Measurements from ENCODE around the gene CAMTA1.

The CAMTA1 gene

GRCh38 chr1:7505771-7506453, 720.7 kb downstream of the CAMTA1 start:
- TF ChIP-seq, protein P1, sequence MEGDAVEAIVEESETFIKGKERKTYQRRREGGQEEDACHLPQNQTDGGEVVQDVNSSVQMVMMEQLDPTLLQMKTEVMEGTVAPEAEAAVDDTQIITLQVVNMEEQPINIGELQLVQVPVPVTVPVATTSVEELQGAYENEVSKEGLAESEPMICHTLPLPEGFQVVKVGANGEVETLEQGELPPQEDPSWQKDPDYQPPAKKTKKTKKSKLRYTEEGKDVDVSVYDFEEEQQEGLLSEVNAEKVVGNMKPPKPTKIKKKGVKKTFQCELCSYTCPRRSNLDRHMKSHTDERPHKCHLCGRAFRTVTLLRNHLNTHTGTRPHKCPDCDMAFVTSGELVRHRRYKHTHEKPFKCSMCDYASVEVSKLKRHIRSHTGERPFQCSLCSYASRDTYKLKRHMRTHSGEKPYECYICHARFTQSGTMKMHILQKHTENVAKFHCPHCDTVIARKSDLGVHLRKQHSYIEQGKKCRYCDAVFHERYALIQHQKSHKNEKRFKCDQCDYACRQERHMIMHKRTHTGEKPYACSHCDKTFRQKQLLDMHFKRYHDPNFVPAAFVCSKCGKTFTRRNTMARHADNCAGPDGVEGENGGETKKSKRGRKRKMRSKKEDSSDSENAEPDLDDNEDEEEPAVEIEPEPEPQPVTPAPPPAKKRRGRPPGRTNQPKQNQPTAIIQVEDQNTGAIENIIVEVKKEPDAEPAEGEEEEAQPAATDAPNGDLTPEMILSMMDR (conservative IDR thresholded peaks at IDR 0.05; ENCODE audit: low read length) = no peak
- DNase-seq (ENCODE audit: low read depth) = no peak
- H3K4me3 ChIP-seq (ENCODE audit: low read length) = no peak overlapping the region

DNA sequence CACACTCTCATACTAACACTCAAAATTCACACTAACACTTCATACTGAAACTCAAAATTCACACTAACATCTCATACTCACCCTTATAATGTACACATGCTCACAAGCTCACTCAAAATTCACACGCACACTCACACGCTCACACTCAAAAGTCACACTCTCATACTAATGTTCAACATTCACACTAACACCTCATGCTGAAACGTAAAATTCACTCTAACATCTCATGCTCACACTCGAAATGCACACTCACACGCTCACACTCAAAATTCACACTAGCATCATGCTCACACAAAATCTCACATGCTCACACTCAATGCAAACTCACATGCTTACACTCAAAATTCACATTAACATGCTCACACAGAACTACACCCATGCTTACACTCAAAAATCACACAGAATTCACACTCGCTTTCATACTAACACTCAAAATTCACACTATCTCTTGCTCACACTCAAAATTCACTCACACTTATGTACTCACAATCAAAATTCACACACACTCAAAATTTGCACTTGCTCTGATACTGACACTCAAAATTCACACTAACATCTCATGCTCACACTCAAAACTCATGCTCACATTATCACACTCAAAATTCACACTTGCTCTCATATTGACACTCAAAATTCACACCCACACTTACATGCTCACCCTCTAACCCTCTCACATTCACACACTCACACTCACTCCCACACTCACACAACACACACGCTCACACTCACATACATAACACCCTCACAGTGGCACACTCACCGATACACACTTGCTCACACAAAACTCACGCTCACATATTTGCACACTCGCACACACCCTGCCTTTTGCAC, 721.4 kb downstream of the CAMTA1 start:
- H3K4me3 ChIP-seq (ENCODE audit: low read length) = no peak overlapping the region
- TF ChIP-seq, protein P1 (conservative IDR thresholded peaks at IDR 0.05; ENCODE audit: low read length) = no peak
- no peak for DNase-seq (ENCODE audit: low read depth)

DNA sequence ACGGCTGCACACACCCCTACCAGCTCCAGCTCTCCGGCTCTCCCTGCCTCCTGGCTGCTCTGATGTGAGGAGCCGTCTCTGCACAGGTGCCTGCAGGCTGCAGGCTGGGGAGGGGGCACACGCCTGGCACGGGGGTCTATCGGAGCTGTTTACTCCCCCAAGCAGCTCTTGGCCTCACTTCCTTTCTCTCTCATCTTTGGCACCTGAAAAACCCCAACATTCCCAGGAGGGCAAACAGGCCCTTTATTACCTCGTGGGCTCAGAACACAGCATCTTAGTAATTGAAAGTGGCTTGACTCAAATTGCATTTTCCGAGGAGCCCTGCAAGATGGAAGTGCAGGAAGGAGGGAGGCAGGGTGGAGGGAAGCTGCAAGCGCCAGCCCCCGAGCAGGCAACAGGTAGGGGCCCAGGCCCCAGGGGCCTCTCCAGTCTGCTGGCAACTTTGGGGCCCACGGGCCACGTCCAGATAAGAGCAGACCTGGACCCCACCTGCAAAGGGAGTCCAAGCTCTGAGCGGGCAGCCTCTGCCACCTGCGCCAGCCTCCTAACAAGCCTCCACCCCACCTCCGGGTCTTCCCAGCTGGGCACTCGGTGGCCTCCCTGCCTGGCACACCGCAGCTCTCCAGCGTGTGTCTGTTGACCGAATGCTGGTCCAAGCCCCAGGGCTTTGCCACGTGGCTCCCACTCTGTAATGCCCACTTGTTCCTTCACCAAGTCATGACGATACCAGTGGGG, 722.2 kb downstream of the CAMTA1 start:
- TF ChIP-seq, protein P1 (conservative IDR thresholded peaks at IDR 0.05; ENCODE audit: low read length) = no peak
- no peak overlapping the region for H3K4me3 ChIP-seq (ENCODE audit: low read length)
- no peak for DNase-seq (ENCODE audit: low read depth)

DNA sequence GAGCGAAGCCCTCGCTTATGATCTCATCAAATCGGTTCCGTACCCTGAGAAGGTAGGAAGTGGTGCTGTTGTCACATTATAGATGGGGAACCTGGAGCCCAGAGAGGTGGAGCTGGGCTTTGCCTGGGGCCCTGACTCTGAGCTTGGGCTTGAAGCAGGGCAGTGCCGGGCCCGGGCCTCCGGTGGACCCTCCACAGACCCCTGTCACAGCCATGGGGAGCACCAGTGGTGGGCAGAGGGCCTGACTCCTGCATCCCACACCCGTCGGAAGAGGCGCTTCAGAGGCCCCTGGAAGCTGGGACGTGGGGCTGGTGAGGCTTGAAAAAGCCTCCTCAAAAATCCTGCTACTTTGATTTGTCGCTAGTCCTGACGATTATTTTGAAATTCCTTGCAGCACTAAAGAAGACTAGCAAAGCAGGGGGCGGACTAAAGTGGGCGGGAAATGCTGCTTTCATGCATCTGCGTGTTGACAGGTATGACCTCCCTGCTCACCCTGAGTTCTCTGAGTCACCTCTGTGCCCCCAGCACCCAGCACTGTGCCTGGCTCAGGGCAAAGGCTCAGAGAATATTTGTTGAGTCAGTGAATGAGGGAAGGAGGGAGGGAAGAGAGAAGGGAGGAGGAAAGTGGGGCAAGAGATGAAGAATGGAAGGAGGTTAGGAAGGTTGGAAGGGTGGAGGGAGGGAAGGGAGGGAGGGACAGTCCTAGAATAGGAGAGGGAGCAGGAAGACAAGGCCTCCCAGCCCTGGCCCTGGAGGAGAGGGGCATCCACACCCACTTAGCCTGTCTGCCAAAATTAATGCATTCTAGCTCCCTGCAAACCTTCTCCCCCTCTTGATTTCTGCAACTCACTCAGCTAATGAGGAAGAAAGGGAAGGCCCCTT, 723.0 kb downstream of the CAMTA1 start:
- TF ChIP-seq, protein P1 (conservative IDR thresholded peaks at IDR 0.05; ENCODE audit: low read length) = no peak
- DNase-seq (ENCODE audit: low read depth) = no peak
- H3K4me3 ChIP-seq (ENCODE audit: low read length) = no peak overlapping the region

GRCh38 chr1:7508934-7509519, 723.8 kb downstream of the CAMTA1 start:
- TF ChIP-seq, protein P1 (conservative IDR thresholded peaks at IDR 0.05; ENCODE audit: low read length) = no peak
- H3K4me3 ChIP-seq (ENCODE audit: low read length) = no peak overlapping the region
- DNase-seq (ENCODE audit: low read depth) = no peak

GRCh38 chr1:7509598-7509997, 724.3 kb downstream of the CAMTA1 start:
- H3K4me3 ChIP-seq (ENCODE audit: low read length) = no peak overlapping the region
- TF ChIP-seq, protein P1 (conservative IDR thresholded peaks at IDR 0.05; ENCODE audit: low read length) = no peak

More at GRCh38 chr1:7509598-7509997, 724.3 kb downstream of the CAMTA1 start:
- no peak for DNase-seq (ENCODE audit: low read depth)
